ENCODE data around the gene RXRG. TPM values are rescaled to one million over a fixed set of nuclear protein-coding genes. Genes with fewer than 3 reads are reported as not detected.

Gene RXRG
- total and polyA plus RNA-seq, 11 donors = 0.91 to 11.4 (median 2.3) TPM

DNA sequence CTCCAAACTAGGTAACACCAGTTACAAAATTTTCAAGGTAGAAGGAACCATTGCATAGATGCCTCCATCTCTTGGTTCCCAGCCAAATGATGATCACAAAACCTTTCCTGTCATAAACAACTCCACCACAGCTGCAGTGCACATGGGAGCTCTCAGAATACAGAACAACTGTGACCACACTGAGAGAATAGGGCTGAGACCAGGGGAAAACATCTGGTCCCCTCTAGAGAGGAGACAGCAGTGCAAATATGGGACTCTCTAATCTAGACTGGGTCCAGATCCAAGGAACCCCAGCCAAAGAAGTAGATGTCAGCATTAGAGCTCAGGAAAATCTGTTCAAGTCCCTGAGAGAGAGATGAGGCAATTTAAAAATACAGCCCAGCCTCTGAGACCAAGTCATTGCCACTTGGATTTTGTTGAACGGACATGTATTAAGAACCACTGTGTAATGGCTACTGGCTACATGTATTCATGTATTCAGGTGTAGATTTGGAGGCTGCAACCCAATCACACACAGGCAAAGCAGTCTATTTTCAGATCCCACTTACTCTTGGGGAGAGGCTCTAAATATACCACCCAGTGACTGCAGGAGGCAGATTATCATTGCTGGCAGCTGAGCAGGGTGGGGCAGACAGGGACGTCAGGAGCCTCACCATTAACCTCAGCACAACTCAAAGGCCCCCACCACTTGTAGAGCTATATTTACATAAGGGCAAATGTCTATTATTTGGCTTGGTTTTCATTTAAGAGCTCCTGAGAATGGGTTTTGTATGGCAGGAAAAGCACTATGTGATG is 7.6 kb upstream of the RXRG start:
- Histone ChIP-seq H3K4me3 (no peak overlapping the region), H3K4me1 (peaks cover 0 to 15% (median 3%) of the 10 kb centered on the region in 12 donors), H3K36me3 (no peaks in the 10 kb centered on the region), H3K27ac (peak overlapping the region in 8 of 12 donors; percentile 26 to 80 (median 45)), H3K9me3 (no peaks in the 10 kb centered on the region), H3K27me3 (no peaks in the 10 kb centered on the region)
- ATAC-seq = peak; percentile 85 to 95 (median 92)
- TF ChIP-seq, protein P1, sequence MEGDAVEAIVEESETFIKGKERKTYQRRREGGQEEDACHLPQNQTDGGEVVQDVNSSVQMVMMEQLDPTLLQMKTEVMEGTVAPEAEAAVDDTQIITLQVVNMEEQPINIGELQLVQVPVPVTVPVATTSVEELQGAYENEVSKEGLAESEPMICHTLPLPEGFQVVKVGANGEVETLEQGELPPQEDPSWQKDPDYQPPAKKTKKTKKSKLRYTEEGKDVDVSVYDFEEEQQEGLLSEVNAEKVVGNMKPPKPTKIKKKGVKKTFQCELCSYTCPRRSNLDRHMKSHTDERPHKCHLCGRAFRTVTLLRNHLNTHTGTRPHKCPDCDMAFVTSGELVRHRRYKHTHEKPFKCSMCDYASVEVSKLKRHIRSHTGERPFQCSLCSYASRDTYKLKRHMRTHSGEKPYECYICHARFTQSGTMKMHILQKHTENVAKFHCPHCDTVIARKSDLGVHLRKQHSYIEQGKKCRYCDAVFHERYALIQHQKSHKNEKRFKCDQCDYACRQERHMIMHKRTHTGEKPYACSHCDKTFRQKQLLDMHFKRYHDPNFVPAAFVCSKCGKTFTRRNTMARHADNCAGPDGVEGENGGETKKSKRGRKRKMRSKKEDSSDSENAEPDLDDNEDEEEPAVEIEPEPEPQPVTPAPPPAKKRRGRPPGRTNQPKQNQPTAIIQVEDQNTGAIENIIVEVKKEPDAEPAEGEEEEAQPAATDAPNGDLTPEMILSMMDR (IDR thresholded peaks at IDR 0.05) = peak in 3 of 12 donors; percentile 32 to 43 (median 35)
- TF ChIP-seq POLR2A (IDR thresholded peaks at IDR 0.05) = no peak
- WGBS, 4 donors = 27 to 42% (median 32%) methylated on average over 2 of the region's 2 CpGs
- DNase-seq = peak in 4 of 5 donors; percentile 51 to 70 (median 56)
- intact Hi-C loops (cut with DNase I) = loop anchor here in 1 of 10 donors (5.0 kb wide), 1 partner anchor 85 kb away; no protein-coding TSS in a partner anchor

- Histone ChIP-seq H3K27me3 (peaks cover 0 to 3% (median 0%) of the 10 kb centered on the region in 9 donors), H3K9me3 (no peaks in the 10 kb centered on the region), H3K4me1 (peaks cover 0 to 15% (median 3%) of the 10 kb centered on the region in 12 donors), H3K36me3 (no peaks in the 10 kb centered on the region), H3K27ac (peak overlapping the region in 5 of 12 donors; percentile 26 to 80 (median 39)), H3K4me3 (no peak overlapping the region)
- no peak for DNase-seq
- WGBS, 4 donors = 76 to 81% (median 78%) methylated on average over 2 of the region's 2 CpGs
- intact Hi-C loops (cut with DNase I) = loop anchor here in 1 of 10 donors (5.0 kb wide), 1 partner anchor 86 kb away; no protein-coding TSS in a partner anchor
- TF ChIP-seq, protein P1 (IDR thresholded peaks at IDR 0.05) = no peak
- TF ChIP-seq POLR2A (IDR thresholded peaks at IDR 0.05) = no peak
- peak in 1 of 4 donors; percentile 13 for ATAC-seq
Observed at GRCh38 chr1:165451691-165452090, 6.8 kb upstream of the RXRG start.

DNA sequence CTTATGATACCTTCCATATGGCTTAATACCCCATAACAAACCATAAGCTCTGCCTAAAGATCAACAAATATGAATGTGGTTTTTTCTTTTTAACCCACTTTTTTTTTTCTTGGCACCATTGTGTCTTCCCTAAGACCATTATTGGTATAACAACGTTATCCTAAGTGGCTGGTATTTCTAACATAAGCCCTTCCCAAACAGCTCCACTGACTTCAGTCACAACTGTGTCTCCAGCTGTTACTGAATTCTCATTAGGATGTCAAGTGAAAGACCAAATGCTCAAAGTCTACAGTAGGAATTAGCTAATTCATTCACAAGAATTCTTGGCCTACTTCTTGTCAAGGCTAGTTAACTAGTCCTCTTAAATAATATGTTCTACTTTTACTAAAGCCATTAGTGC is 4.2 kb upstream of the RXRG start:
- Histone ChIP-seq H3K36me3 (no peaks in the 10 kb centered on the region), H3K27ac (no peak overlapping the region), H3K9me3 (no peaks in the 10 kb centered on the region), H3K27me3 (peaks cover 0 to 29% (median 0%) of the 10 kb centered on the region in 9 donors), H3K4me3 (no peak overlapping the region), H3K4me1 (peaks cover 0 to 23% (median 9%) of the 10 kb centered on the region in 12 donors)
- no peak for DNase-seq
- WGBS, 4 donors = 38 to 59% (median 47%) methylated on average over 1 of the region's 1 CpG
- ATAC-seq = no peak
- TF ChIP-seq POLR2A (IDR thresholded peaks at IDR 0.05) = no peak
- TF ChIP-seq, protein P1 (IDR thresholded peaks at IDR 0.05) = no peak
- intact Hi-C loops (cut with DNase I) = loop anchor here in 2 of 10 donors (5.0 kb wide), 2 partner anchors 38 to 43 kb away; no protein-coding TSS in a partner anchor

GRCh38 chr1:165445388-165445787 is 462 bp upstream of the RXRG start:
- intact Hi-C loops (cut with DNase I) = loop anchor here in 2 of 10 donors (5.0 kb wide), 2 partner anchors 42 to 47 kb away; no protein-coding TSS in a partner anchor
- peak overlapping the region; percentile 18 to 60 (median 50) for H3K4me3 ChIP-seq
- 37 to 55% (median 53%) methylated on average over 4 of the region's 4 CpGs for WGBS, 4 donors

More at GRCh38 chr1:165445388-165445787, 462 bp upstream of the RXRG start:
- TF ChIP-seq, protein P1 (IDR thresholded peaks at IDR 0.05) = no peak
- TF ChIP-seq POLR2A (IDR thresholded peaks at IDR 0.05) = no peak
- Histone ChIP-seq H3K4me1 (peaks cover 0 to 26% (median 9%) of the 10 kb centered on the region in 12 donors), H3K36me3 (no peaks in the 10 kb centered on the region), H3K27ac (peak overlapping the region in 7 of 12 donors; percentile 12 to 76 (median 54)), H3K9me3 (no peaks in the 10 kb centered on the region), H3K27me3 (peaks cover 0 to 46% (median 0%) of the 10 kb centered on the region in 9 donors)
- ATAC-seq (no peak), DNase-seq (no peak)
